Ammon's horn (tissue), 1 donor: ENCODE results near the gene CENPF.
A peak's percentile ranks its signal among the peaks of the same experiment; 100 is the strongest.
"Not testable (repeated sequence)": the region's sequence is repeated elsewhere in the genome, so short reads cannot be mapped to it uniquely, and the experiment has no call there.

ENCODE experiments used
- DNase-seq: peaks from one replicate; pipeline ENCODE4 v3.0.0-alpha.2; 2016; ENCODE audit warnings: low spot score

The CENPF gene

GRCh38 chr1:214602764-214603657, at the start of gene CENPF:
Gene CENPF (plus strand): TSS chr1:214603195. CDS start chr1:214613755, 10,560 bp downstream.
- peak; percentile 97 for DNase-seq

- DNase-seq, result no peak
These were observed 44.9 kb upstream of the CENPF start for GRCh38 chr1:214557952-214558735.

DNA sequence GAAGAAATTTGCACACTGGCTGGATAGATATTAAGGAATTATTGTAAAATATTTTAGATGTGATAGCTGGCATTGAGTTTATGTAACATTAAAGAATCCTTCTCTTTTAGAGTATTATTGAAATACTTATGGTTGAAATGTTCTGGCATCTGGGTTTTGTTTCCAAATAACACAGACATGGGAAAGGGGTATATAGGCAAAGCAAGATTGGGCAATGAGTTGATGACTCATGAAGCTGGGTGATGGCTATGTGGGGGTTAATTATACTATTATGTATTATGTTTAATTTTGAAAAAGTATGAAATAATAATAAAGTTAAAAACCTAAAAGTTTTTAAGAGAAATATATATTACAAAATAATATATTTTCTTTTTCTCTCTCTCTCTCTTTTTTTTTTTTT, 39.1 kb upstream of the CENPF start:
- no peak for DNase-seq

GRCh38 chr1:214565310-214565709, 37.7 kb upstream of the CENPF start:
- DNase-seq, result no peak

- DNase-seq, result no peak
These were observed 36.6 kb upstream of the CENPF start for GRCh38 chr1:214566158-214567104.

GRCh38 chr1:214567481-214567980, 35.5 kb upstream of the CENPF start:
- no peak for DNase-seq

GRCh38 chr1:214568328-214568727, 34.7 kb upstream of the CENPF start:
- DNase-seq, result no peak

- DNase-seq, result no peak
These were observed 33.5 kb upstream of the CENPF start for GRCh38 chr1:214569357-214570004.

- DNase-seq, result no peak
These were observed 32.6 kb upstream of the CENPF start for GRCh38 chr1:214570442-214570841.

DNA sequence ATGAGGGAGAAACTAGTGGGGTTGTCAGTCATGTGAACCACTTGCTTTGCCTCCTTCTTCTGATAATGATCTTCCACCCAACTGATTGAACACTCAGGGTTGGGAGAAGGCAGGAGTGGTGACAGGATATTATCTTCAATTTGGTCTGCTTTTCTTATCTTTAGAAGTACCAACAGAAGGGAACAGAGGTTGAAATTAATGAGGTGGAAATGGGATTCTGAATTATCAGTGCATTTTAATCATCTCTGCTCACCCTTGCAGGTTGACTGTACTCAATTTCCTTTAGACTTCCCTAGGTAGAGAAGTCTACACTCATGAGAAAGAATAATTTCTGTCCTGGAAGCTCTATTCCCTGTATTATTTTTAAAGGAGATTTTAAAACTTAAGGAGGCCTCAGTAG, 31.7 kb upstream of the CENPF start:
- no peak for DNase-seq

GRCh38 chr1:214573386-214574318, 29.3 kb upstream of the CENPF start:
- DNase-seq, result no peak

DNA sequence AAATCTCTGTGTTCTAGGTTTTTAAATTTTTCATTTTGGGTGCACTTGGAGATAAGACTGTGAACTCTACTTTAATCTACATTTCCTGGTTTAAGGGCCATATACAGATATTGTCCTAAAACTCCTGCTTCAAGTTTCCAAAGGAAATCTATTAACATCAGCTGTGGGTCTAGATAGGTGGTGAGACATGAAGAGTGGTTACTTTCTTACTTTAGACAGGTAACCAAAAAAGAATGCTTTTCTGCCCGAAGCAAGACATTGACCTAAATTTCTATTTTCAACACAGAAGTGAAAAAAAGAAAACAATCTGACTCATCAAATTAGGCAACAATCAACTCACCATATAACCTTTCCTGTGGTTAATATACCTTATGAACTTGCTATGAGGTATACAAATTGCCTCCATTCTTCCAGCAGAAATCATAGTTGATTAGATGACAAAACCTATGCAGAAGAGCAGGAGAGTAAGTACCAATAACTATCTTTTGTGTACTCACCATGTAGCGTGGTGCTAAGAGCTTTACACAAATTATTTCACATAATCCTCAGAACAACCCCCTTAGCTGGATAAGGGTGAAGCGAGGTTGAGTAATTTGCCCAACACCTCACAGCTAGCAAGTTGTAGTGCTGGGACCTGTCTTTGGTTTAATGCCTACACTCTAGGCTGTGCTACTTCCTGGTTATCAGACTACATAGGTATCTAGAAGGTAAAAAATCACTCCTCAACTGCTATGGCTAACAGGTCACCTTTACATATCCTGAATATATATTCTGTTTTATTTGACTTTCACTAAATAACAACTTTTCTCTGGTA, 28.2 kb upstream of the CENPF start:
- DNase-seq, result no peak

GRCh38 chr1:214576120-214576519, 26.9 kb upstream of the CENPF start:
- DNase-seq, result not testable (repeated sequence)

DNA sequence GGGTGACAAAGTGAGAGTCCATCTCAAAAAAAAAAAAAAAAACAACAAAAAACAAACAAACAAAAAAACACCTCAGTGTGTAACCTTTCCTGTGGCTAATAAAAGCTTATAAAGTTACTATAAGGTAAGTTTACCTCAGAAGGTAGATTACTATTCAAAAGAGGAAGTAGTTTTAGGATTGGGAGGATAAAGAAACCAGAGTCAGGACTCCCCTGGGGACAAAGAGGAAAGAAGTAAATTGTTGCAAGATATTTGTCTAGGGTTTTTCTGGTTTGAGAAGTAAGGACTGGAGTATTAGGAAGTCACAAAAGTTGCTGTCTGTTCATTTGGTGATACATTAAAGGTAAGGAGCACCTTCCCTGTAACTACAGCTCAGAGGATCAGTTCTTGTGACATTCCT, 23.8 kb upstream of the CENPF start:
- no peak for DNase-seq

DNA sequence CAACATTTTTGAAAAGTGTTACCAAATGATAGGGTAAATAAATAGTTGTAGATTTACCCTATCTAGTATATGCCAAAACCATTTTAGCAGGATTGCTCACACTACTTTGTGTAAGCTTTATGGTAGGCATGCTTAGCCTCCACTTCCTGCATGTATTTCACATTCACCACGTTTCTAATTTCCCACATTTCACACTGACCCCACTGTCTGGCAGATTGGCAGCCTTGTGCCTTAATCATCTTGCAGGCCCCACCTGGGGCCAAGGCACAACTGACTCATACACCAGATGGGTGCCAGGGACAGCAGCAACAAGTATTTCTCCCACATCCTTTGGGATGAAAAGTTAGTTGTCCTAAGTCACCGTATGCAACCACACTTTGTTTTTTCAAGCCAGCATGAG, 21.2 kb upstream of the CENPF start:
- no peak for DNase-seq

- DNase-seq, result no peak
These were observed 20.6 kb upstream of the CENPF start for GRCh38 chr1:214582289-214582891.

- DNase-seq, result no peak
These were observed 19.9 kb upstream of the CENPF start for GRCh38 chr1:214583113-214583512.

- DNase-seq, result no peak
These were observed 19.0 kb upstream of the CENPF start for GRCh38 chr1:214583824-214584554.
